ENCODE data around the gene BICC1.

- TF ChIP-seq CTCF (IDR thresholded peaks at IDR 0.05; ENCODE audit: low read depth, low read length) = no peak
- no peak for TF ChIP-seq POLR2A (IDR thresholded peaks at IDR 0.05; ENCODE audit: extremely low read depth, insufficient read length)
Measured at GRCh38 chr10:58665361-58665760, 152.7 kb downstream of the BICC1 start.
